Left lung (tissue), 10 donors: ENCODE measurements around the gene TOMM6. TPM values are rescaled to one million over a fixed set of nuclear protein-coding genes. Genes with fewer than 3 reads are reported as not detected.

ENCODE experiments used
- ATAC-seq: fragments of 200-7000 bp; cut with Tn5 transposase; one replicate; pipeline ENCODE4 v1.9.1; 2020; ENCODE audit warnings: moderate library complexity
- DNase-seq, 4 donors: peaks; one replicate each; pipeline ENCODE4 v3.0.0-alpha.2; 2013 to 2020
- H3K27ac ChIP-seq, 2 donors: fragments of 200-600 bp; sonication (generic) in 1 of 2; one replicate each; pipeline versions ENCODE4 v1.5.0 to v1.8.0; 2020 to 2021
- H3K27me3 ChIP-seq, 2 donors: fragments of 200-600 bp; sonication (generic) in 1 of 2; one replicate each; pipeline versions ENCODE4 v1.5.0 to v1.8.0; 2020 to 2021
- H3K36me3 ChIP-seq, 2 donors: fragments of 200-600 bp; sonication (generic) in 1 of 2; one replicate each; pipeline versions ENCODE4 v1.5.0 to v1.8.0; 2020 to 2021
- H3K4me1 ChIP-seq, 2 donors: fragments of 200-600 bp; one replicate each; pipeline ENCODE4 v1.8.0; 2021
- H3K4me3 ChIP-seq, 2 donors: fragments of 200-600 bp; sonication (generic) in 1 of 2; one replicate each; pipeline versions ENCODE4 v1.5.0 to v1.8.0; 2020 to 2021; ENCODE audit warnings: mild to moderate bottlenecking in 1 of 2
- H3K9me3 ChIP-seq, 2 donors: fragments of 200-600 bp; sonication (generic) in 1 of 2; one replicate each; pipeline versions ENCODE4 v1.5.0 to v1.8.0; 2020 to 2021
- intact Hi-C, 2 donors: fragments of 100-400 bp; cut with DNase I; formaldehyde crosslinking; loops; one replicate each; pipeline versions ENCODE4 v1.11.2 to v1.14.2; 2022
- polyA plus RNA-seq, 6 donors: library from polyadenylated mRNA; unstranded; fragments of 120-200 nt; gene quantifications; one replicate each; pipeline ENCODE4 v1.2.1, GENCODE V29; 2013; ENCODE audit not compliant: insufficient read length in 6 of 6
- total RNA-seq, 2 donors: library from RNA; stranded (reverse); fragmentation: NEBNext Ultra II Directional; extraction: Animal tissue kit (Norgen Biotek cat#: 25700); gene quantifications; one replicate each; pipeline ENCODE4 v1.2.1, GENCODE V29; 2021
- TF ChIP-seq, protein P1 (sequence below), 2 donors: fragments of 200-600 bp; sonication (generic) in 1 of 2; IDR thresholded peaks; one replicate each; pipeline versions ENCODE4 v1.5.0 to v1.8.0; 2021; ENCODE audit warnings: antibody characterized with exemption in 2 of 2
- donor health status: DM: no; HTN: yes; CAD: no.
- donor health status: DM: no; HTN: no; CAD: no.

Gene TOMM6
- total and polyA plus RNA-seq, 8 donors = 169 to 203 (median 188) TPM

DNA sequence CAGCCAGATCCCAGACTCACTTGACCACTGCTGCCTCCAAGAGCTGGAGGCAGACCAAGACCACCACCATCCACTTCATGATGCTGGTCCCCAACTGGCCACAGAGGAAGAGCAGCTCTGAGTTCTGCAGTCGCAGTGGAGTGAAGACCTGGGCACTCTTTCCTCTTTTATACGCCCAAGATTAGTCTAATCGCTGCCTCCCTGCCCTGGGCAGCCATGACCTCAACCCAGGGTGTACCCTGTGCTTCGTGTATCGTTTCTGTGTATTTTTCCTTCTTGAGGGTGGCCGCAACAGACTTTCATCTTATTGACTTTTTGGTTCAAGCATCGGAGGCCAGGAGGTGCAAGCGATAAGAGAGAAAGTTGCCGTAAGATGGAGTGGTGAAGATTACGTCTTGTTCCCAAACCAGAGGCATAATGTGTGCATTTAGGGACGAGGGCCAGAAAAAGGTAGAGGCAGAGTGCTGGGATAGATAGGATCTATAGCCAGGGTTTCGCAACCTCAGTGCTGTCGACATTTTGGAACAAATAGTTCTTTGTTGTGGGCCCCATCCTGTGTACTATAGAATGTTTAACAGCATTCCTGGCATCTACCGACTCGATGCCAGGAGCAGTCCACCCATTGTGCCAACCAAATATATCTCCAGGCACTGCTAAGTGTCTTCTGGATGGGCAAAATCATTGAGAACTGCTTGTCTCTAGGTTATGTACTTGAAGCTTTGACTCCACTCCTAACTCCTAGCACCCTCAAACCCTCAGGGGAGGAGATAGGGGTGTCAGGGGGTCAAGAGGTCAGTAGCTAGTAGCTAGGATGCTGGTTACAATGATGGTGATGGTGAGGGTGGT, 40.0 kb upstream of the TOMM6 start, which contains the start of gene PGC:
Gene PGC, minus strand, starts transcription at position 142 of the 846 bp plus-strand sequence. Its CDS starts 63 bp downstream, at position 79.
- Histone ChIP-seq H3K4me3 (no peak within 1 kb of the TSS), H3K27ac (peak within 1 kb of the TSS in 1 of 2 donors; percentile 75), H3K27me3 (no peaks in the 10 kb centered on the region), H3K9me3 (no peaks in the 10 kb centered on the region), H3K36me3 (no peaks in the 10 kb centered on the region), H3K4me1 (peaks cover 5 to 11% of the 10 kb centered on the region in 2 donors)
- intact Hi-C loops = no loop called here
- TF ChIP-seq, protein P1, sequence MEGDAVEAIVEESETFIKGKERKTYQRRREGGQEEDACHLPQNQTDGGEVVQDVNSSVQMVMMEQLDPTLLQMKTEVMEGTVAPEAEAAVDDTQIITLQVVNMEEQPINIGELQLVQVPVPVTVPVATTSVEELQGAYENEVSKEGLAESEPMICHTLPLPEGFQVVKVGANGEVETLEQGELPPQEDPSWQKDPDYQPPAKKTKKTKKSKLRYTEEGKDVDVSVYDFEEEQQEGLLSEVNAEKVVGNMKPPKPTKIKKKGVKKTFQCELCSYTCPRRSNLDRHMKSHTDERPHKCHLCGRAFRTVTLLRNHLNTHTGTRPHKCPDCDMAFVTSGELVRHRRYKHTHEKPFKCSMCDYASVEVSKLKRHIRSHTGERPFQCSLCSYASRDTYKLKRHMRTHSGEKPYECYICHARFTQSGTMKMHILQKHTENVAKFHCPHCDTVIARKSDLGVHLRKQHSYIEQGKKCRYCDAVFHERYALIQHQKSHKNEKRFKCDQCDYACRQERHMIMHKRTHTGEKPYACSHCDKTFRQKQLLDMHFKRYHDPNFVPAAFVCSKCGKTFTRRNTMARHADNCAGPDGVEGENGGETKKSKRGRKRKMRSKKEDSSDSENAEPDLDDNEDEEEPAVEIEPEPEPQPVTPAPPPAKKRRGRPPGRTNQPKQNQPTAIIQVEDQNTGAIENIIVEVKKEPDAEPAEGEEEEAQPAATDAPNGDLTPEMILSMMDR (IDR thresholded peaks at IDR 0.05) = no peak
- DNase-seq (peak in 1 of 4 donors; percentile 61), ATAC-seq (peak; percentile 81)

DNA sequence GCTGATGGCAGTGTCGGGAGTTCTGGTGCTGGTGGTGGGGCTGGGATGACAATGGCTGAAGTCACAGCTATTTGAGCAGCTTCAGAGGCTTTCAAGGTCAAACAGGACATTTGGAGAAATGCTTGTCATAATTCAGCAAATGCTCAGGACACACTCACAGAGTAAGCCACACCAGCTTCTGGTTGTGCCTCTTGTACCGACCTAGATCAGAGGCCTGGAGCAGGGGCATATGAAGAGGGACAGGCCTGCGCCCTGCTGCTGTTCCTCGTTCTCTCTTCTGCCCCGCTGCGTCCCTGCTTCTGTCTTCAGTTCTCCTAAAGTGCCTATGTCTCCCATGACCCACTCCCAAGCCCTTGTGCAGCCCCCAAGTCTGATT, 39.4 kb upstream of the TOMM6 start:
- Histone ChIP-seq H3K27me3 (no peaks in the 10 kb centered on the region), H3K4me1 (peaks cover 5 to 11% of the 10 kb centered on the region in 2 donors), H3K27ac (peak overlapping the region in 1 of 2 donors; percentile 75), H3K9me3 (no peaks in the 10 kb centered on the region), H3K36me3 (no peaks in the 10 kb centered on the region), H3K4me3 (no peak overlapping the region)
- peak; percentile 17 for ATAC-seq
- TF ChIP-seq, protein P1 (IDR thresholded peaks at IDR 0.05) = no peak
- DNase-seq = no peak
- intact Hi-C loops = no loop called here

DNA sequence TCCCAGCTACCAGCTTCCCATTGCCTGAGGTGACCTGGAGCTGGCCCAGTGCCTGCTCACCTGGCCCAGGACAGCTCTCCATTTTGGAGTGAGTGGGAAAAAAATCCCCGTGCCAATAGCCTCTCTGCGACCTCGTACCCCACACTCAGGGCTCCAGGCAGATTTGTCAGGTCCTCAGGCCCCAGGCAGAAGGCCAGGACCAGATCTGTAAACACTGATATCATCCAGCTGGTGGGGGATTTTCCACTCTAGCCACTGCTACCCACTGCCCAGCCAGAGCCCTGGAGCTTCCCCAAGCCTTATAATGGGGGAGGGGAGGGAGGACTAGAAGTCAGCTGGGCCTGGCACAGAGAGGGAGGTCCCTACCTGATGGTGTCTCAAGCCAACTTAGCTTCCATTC, 39.0 kb upstream of the TOMM6 start:
- peaks cover 5 to 11% of the 10 kb centered on the region in 2 donors for H3K4me1 ChIP-seq
- TF ChIP-seq, protein P1 (IDR thresholded peaks at IDR 0.05) = no peak
- intact Hi-C loops = no loop called here
- H3K4me3 ChIP-seq = no peak overlapping the region
- peak overlapping the region in 1 of 2 donors; percentile 75 for H3K27ac ChIP-seq
- no peaks in the 10 kb centered on the region for H3K36me3 ChIP-seq
- DNase-seq = peak in 2 of 4 donors; percentile 63 to 66
- peak; percentile 59 for ATAC-seq
- no peaks in the 10 kb centered on the region for H3K27me3 ChIP-seq
- no peaks in the 10 kb centered on the region for H3K9me3 ChIP-seq

DNA sequence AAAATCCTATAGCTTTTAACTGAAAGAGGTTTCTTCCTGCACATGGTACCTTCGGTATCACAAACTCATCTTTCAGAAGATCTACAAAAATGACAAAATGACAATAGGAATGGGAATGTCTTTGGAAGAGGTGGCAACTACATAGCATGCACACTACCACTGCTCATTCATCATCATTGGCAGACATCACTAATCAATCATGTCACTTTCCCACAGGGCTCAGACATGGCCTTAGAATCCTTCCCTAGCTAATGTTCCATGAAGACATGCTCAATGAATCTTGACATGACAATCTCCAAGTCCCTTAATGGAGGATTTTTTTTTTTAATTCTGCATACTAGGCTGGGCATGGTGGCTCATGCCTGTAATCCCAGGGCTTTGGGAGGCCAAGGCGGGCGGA, 37.1 kb upstream of the TOMM6 start:
- TF ChIP-seq, protein P1 (IDR thresholded peaks at IDR 0.05) = no peak
- no peak overlapping the region for H3K4me3 ChIP-seq
- DNase-seq = no peak
- no peak overlapping the region for H3K27ac ChIP-seq
- intact Hi-C loops = no loop called here
- ATAC-seq = no peak
- H3K27me3 ChIP-seq = no peaks in the 10 kb centered on the region
- no peaks in the 10 kb centered on the region for H3K36me3 ChIP-seq
- H3K9me3 ChIP-seq = no peaks in the 10 kb centered on the region
- peaks cover 5 to 11% of the 10 kb centered on the region in 2 donors for H3K4me1 ChIP-seq

DNA sequence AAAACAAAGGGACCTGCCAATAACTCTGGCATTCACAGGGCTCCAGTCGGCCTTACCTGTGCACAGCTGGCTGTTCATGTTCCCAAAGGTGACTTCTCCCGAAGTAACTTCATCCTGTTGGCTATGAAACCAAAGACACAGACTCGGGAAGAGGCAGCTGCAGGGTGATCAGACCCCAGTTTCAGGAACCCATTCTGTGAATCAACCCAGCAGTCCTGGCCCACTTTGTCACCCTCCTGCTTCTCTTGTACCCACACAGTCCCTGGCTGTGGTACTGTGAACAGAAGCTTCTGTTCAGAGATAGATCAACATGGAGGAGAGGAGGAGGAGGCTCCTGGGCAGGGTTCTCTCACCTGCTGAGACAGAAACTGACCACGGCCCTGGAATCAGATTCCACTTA, 31.6 kb upstream of the TOMM6 start:
- Histone ChIP-seq H3K27me3 (no peaks in the 10 kb centered on the region), H3K4me1 (no peaks in the 10 kb centered on the region), H3K27ac (no peak overlapping the region), H3K9me3 (no peaks in the 10 kb centered on the region), H3K4me3 (no peak overlapping the region), H3K36me3 (no peaks in the 10 kb centered on the region)
- TF ChIP-seq, protein P1 (IDR thresholded peaks at IDR 0.05) = no peak
- intact Hi-C loops = no loop called here
- no peak for DNase-seq
- ATAC-seq = no peak
